Stimulated activated CD8-positive, alpha-beta memory T cell treated with anti-CD3 and anti-CD28 coated beads, Interleukin-7, amount 100 ng/mL, for 48 hours (primary cell): Measurements from ENCODE around the gene ZNF528.

Experiments used
- DNase-seq, 2 donors: peaks; one replicate each; pipeline ENCODE4 v3.0.0-alpha.2; 2020; ENCODE audit warnings: low read depth in 1 of 2; ENCODE audit errors: extremely low read depth in 1 of 2

The ZNF528 gene

GRCh38 chr19:52397310-52398080, at the start of gene ZNF528:
TSS of gene ZNF528 (plus strand) at chr19:52397849. CDS start at chr19:52402014, 4,165 bp downstream.
- DNase-seq, result peak; percentile 83 to 91

- DNase-seq, result no peak
Observed at GRCh38 chr19:52351512-52351911, 46.1 kb upstream of the ZNF528 start.

GRCh38 chr19:52366414-52366824, 31.2 kb upstream of the ZNF528 start:
- no peak for DNase-seq

GRCh38 chr19:52369559-52370340, 27.9 kb upstream of the ZNF528 start, which contains the start of gene ZNF880:
TSS of gene ZNF880 (plus strand) at chr19:52369923. CDS start at chr19:52369966, 43 bp downstream.
- DNase-seq, result peak; percentile 74 to 86

GRCh38 chr19:52370341-52370710, 27.3 kb upstream of the ZNF528 start:
- no peak for DNase-seq

GRCh38 chr19:52391135-52391534, 6.5 kb upstream of the ZNF528 start:
- DNase-seq, result no peak

GRCh38 chr19:52398081-52398441, 412 bp downstream of the ZNF528 start:
- DNase-seq, result no peak

GRCh38 chr19:52410276-52410675, 12.6 kb downstream of the ZNF528 start:
- DNase-seq, result no peak

- DNase-seq, result no peak
Observed at GRCh38 chr19:52415711-52416110, 18.1 kb downstream of the ZNF528 start.

GRCh38 chr19:52428937-52429336, 31.3 kb downstream of the ZNF528 start, which contains the start of gene ZNF534:
TSS of gene ZNF534 (plus strand) at chr19:52429148. CDS start at chr19:52431475, 2,327 bp downstream.
- no peak for DNase-seq

- no peak for DNase-seq
Observed at GRCh38 chr19:52442179-52442578, 44.5 kb downstream of the ZNF528 start.

- DNase-seq, result no peak
Observed at GRCh38 chr19:52444506-52444905, 46.9 kb downstream of the ZNF528 start.

GRCh38 chr19:52451241-52451640, 53.6 kb downstream of the ZNF528 start:
- no peak for DNase-seq

GRCh38 chr19:52453324-52454094, 55.9 kb downstream of the ZNF528 start, which contains the start of gene ZNF578:
TSS of gene ZNF578 (plus strand) at chr19:52453553. CDS start at chr19:52501846, 48,293 bp downstream.
- peak; percentile 35 to 45 for DNase-seq

GRCh38 chr19:52464798-52465470, 67.3 kb downstream of the ZNF528 start:
- no peak for DNase-seq
